HS-5 (cell line): ENCODE results near the gene FARS2.

Experiments
- DNase-seq: peaks from one replicate; pipeline ENCODE4 v3.0.0-alpha.2; 2012; ENCODE audit warnings: low read depth

The FARS2 gene

DNA sequence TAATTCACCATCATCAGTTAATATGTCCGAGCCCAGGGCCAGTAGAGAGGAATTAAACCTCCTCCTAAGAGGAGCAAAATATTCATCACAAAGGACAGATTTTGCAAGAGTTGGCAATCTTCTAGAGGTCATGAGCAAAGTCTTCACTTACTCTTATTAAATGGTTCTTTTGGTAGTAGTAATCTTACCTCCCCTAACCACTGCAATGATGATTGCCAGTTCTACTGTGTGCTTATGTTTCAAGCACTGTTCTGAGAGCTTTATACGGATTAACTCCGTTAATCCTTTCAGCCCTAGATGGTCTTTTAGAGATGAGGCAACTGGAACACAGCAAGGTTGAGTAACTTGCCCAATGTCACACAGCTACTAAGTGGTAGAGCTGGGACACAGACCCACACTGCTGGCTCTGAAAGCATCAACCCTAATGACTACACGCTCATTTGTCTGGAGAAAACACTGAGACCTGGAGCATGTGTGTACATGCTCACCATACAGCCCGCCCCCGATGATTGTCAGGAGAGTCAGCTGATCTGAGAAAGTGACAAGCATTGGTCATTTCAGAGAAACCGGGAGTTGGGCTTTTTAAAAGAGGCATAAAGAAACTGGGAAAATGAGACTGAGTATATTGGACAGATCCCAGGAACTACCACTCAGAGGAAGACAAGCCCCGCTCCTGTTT, 469.4 kb downstream of the FARS2 start:
- no peak for DNase-seq

DNA sequence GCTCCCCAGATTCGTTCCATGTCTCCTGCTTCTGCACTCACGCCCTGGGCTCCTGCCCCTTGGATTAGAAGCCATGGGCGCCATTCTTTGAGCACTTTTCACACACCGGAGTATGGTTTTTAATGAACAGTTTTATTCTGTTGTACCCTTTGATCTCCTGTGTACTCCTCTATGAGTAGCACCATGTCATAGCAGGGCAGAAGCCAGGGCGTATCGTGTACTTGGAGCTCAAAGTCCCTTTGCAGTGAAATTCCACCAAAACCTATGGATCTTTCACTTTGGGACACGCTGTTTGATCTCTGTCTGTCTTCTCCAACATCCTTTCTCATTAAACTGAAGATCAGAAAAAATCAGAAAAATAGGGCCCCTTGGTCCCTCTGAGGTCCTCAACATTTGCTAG, 470.1 kb downstream of the FARS2 start:
- DNase-seq, result no peak

DNA sequence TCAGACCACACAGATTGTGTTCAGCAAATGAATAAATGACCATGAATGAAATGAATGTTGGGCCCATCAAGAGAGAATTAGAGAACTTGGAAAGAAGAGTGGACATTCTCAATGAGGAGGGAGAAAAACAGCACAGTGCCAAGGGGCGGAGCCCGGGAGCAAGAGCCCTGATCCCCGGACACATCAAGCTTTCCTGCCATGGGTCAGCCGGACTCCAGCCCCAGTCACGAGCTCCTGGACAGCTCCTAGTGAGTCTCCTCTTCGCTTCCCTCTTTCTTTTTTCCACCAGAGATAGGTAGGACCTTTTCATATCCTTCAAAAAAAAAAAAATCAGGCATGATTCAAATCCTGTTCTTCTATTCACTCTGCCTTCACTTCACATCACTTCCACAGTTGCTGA, 471.2 kb downstream of the FARS2 start:
- DNase-seq, result no peak

DNA sequence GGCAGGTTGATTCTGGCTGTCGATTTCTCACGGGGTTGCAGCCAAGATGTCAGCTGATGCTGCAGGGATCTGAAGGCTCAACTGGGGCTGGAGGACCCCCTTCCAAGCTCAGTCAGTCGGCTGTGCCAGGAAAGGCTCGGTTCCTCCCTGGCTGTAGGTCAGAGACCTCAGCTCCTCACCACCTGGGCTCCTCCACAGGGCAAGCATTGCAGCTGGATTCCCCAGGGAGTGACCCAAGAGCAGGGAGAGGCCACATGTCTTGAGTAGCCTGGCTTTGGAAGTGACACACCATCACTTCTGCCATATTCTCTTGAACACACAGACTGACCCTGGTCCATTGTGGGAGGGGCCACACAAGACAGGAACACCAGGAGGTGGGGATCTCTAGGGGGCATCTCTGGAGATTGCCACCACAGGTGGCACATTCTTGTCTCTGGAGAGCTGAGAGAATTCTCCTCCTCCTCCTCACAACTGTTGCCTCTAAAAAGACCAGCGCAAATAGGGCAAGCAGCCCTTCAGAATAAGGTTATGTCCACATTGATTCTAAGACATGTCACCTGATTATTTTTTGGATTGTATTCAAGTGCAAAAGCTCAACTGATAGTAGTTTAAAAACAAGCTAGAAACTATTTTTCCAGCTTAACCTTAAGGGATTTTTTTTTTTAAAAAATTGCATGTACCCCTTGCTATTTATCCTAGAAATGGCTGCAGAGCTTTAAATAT, 474.9 kb downstream of the FARS2 start:
- no peak for DNase-seq

DNA sequence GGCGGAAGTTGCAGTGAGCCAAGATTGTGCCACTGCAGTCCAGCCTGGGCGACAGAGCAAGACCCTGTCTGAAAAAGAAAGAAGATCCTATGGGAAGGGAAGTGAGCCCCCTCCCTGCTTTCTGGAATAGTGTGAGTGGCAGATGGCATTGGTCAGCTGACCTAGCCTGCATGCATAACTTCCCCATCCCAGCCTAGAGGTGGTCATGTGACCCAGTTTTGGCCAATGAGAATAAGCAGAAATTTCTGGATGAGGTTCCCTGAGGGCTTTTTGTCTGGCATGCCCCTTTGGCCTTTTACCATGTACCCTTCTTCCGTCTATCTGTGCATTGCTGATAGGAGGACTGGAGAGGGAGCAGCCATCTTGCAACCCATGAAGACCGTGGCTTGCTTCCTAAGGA, 476.1 kb downstream of the FARS2 start:
- no peak for DNase-seq

DNA sequence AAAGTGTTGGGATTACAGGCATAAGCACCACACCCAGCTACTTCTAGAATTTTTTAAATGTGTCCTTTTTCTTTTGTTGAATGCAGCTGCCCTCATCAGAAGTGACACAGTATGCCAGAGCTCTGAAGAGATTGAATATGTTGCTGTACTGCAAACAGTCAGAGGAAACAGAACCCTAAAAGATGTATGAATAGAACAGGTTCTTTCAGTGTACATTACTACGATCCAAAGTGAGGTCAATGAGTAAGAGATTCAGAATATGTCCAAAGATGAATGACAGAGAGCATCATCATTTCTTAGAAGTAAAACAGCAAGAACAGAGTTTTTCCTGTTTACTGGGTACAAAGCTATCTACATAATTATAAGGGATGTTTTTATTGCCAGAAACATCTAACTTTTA, 476.9 kb downstream of the FARS2 start:
- DNase-seq, result no peak

DNA sequence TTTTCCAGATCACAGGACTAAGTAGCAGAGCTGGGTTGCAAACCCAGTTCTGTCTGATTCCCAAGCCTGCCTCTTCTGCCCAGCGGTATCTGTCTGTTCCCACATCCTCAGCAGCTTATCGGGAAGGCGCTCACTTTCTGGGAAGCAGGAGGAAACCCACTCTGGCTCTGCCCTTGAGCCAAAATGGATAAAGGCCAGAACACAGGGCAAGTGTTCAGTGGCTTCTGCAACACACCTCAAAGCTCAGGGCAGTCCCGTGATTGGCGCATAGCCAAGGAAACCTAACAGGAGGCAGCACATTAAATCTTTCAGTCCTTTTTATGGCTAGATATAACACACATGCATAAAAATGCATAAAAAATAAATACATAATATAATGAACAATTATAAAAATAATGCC, 483.2 kb downstream of the FARS2 start:
- no peak for DNase-seq

DNA sequence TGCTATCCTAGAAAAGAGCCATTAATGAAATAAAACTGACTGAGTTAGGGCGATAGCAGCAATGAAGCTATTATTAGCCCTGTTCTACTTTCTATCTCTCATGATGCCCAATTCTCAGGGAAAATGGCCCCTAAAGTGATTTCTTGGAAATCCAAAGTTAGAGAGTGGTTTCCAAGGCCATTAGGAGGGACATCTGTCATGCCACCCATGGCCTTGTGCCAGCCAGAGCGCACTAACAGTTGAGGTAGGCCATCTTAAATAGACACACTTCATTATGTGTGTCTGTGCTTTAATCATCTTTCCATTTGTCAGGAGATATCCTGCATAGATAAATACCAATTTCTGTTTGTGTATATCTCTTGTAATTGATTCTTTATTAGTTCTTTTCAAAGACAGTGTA, 483.8 kb downstream of the FARS2 start:
- DNase-seq, result no peak

DNA sequence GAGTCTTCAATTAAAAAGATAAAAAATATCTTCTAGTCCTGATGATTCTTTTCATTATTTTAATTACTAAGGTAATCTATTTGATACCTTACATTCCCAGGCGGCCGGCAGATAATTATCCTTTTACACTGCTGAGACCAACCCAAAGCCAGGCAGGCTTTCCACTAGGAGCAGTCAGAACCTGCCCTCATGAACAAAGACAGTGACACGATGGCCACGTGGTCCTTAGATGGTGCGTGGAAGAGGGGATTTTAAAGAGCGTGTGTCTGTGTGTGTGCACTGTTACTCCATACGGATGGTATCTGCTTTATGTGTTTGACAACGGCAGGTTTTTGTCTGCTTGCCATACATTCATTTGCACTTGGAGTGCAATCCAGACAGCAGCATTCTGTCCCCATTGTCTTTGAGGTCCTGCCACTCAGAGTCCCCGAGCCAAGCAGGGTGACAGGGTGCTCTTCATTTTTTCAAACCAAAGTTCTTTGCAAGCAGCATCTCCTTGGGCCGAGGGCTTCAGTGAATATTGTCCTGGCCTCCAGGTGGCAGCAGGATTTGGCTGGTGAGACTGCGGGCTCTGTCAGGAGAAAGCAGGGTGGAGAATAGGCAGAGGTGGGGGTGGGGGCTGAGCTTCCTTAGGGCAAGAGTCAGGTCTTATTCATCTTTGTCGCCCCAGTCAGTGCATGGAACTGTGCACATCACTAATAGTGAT, 484.9 kb downstream of the FARS2 start:
- no peak for DNase-seq

DNA sequence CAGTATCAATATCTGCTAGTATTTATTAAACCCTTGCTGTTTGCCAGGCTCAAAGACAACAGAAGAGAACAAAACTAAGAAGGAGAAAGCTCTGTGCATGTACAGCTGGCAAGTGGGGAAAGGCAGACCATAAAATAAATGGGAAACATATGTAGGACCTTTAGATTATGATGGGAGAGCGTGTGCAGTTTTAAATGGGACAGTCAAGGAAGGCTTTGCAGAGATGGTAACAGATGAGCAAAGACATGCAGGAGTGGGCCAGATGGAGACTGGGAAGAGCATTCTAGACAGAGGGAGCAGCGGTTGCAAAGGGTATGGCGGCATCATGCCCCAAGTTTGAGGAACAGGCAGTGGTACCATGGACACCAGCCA, 485.4 kb downstream of the FARS2 start:
- no peak for DNase-seq

DNA sequence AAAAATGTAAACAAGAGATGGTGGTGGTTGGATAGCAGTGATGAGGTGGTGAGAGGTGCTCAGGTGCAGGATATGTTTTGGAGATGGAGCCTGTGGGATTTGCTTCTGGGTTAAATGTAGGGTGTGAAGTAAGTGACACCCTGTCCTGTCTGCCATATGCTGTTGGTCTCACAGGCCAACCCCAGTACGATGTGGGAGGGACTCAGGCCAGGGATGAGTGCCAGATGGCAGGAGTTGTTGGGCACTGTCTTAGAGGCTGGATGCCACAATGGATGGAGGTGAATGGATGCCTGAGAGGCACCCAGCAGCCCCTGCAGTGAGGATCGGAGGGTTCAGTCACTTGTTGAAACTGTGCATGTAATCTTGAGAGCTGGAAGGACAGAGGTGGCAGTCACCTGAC, 486.1 kb downstream of the FARS2 start:
- no peak for DNase-seq

DNA sequence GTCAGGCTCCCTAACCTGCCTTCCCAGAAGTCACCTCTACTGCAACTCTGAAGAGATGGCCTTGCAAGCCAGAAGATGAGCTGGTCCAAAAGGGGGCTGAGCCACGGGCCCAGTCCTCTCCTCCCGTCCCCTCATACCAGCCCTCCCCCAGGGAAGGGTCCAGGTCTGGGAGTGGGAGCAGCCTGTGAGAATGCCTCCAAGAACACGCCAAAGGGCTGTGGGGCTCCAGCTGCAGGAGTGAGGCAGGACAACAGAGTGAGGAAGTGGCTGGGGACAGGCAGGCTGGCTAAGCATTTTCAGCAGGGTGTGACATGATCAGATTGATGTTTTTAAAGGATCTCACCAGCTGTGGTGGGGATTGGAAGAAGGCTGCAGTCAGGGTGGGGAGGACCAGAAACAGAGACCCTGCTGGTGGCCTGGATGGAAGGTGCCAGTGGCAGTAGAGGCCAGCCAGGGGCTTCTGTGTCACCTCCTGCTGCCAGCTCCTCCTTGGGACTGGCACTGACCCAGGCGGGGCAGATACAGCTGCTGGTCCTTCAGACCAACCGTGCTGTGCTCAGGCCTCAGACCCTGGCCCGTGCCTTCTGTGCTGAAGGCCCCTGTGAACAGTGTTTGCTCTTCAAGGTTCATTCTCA, 487.8 kb downstream of the FARS2 start:
- no peak for DNase-seq

DNA sequence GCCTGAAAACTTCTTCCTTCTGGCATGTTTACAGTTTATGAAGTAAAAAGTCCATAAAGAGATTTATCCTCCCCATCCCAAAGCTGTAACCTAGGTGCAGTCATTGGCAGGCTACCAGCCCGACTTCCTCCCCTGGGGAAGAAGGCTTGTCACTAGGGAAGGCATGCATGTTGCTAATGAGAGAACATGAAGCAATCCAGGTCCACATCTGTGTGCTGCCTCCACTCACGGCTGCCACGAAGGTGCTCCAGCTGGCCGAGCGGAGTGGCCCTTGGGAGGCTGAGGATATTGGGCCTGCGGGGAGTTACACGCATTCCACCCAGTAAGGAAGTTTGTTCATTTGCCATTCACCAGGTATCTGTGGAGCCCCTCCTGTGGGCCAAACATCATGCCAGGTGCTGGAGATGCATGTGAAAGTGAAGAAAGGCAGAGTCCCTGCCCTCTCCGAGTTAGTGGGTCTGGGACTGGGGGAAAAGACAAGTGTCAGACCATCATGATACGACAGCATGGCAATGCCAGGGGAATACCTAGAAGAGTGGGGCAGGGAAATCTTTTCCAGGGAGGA, 488.4 kb downstream of the FARS2 start:
- no peak for DNase-seq

DNA sequence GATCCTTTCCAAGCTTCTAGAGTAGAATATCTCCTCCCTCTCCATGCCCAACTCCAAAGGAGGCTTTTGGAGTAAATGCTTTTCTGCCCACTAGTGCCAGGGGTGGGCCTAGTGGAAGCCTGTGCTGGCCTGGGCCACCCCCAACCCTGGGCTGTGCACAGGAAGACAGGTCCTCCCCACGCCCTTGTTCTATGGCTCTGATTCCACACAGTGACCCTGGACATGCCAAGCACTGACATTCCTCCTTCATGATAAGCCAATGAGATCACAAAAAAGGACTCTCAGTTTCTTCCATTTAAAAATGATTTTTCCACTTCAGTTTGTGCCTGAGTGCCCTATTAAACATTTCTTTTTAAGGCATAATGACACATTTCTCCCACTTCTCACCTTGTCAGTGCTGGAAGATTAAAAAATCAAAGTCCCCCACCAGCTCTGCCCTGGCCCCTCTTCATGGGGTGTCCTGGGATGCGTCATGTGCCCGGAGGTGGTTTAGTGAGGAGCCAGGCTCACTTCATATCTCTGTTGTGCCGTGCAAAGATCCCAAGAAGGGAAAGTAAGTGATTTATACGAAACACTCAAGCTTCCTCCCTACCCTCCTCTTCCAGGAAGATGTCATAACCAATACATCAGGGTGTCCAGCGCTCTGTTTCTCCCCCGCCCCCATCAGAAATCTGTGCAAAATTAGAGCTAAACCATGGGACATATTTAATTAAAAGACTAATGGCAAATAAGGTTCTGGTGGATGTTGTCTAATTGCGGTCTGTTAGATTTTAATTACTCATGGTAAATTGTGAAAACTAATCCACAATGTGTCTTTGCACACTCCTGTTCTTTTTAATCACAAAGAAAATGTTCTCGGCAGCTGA, 490.4 kb downstream of the FARS2 start:
- no peak for DNase-seq

DNA sequence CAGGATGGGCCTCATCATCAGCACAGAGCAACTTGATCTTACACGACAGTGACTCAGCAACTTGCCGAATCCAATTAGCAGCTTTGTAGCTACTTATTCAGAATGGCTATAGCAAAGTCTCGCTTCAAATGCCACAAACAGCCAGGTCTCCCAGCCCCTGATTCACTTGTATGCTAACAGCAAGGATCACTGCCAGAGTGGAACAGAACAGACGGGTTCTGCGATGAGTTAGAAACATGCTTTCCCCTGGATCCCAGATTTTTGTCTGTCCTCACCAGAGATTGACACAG, 491.0 kb downstream of the FARS2 start:
- no peak for DNase-seq

DNA sequence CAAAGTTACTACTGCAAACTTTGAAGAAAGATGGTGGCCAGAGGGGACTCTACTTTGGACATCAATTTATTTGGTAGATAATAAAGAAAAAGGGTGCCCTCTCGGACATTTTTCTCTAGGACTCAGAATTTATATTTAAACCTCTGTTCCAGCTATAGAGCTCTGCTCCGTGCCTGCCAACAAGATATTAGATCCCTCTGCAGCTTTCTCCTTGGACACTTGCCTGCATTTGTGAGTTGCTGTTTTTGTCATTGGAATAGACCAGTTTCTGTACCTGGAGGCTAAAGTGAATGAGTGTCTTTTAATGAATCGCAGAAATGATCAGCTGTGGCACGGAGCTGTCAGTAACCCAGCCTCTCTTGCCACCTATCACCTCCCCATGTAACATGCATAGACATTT, 491.9 kb downstream of the FARS2 start:
- DNase-seq, result no peak

DNA sequence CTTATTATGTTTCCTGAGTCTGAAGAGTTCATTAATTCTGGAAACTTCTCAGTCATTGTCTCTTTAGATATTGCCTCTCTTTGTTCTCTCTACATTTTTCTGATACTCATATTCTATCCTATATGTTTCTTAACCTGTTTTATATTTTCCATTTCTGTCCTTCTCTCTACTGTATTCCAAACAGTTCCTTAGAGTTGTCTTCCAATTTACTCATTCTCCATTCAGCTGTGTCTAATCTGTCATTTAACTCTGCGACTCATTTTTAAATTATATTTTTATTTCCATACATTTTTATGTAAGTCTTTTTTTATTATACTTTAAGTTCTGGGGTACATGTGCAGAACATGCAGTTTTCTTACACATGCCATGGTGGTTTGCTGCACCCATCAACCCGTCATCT, 493.6 kb downstream of the FARS2 start:
- DNase-seq, result no peak

DNA sequence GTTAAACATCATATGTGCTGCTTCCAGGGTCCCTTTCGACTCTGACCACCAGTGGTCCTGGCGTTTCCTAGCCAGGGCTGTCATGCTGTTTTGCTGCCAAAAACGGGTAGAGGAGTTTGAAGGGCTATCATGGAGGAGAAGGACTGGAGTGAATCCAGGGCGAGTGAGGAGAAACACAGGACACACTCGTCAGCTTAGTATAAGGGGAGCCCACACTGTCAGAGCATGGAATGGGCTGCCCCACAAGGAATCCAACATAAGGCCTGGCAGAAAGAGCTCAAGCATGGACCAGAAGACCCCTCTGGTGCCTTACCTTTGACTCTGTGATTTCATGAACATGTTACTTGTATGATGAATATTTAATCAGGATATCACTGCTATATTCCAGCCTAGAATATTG, 498.3 kb downstream of the FARS2 start:
- no peak for DNase-seq

DNA sequence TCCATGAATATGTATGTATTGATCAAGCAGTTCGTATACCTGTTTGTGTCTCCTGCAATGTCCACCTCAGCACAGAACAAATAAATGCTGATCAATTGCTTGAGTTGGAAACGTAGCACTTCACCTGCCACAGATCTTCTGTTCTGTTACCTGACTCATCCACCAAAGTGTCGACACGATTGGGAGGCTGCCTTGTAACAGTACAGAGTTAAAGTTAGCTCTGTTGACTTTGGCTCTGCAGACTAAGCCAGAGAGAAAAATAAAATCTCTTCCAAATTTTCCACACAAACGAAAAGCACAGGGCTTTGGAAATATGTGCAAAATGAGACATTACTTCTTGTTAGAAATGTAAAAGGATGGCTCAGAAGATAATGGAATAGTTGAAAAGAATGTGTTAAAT, 500.1 kb downstream of the FARS2 start:
- DNase-seq, result no peak

DNA sequence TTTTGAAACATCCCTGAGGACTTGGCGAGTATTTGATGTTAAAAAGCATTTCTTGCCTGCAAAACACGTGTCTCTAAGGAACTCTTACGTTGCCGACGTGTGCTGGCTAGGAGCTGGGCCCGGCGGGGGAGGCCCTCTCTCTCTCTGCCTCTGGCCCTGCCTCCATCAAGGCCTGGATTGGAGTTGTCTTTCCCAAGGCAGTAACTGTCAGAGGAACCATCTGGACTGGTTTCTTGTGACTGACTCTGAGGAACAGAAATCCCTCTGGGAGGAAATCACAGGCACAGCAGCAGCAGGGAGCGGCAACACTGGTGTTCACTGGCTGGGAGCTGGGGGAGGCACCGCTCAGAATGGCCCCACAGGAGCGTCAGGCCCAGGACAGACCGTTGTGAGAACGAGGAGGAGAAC, 501.3 kb downstream of the FARS2 start:
- no peak for DNase-seq

DNA sequence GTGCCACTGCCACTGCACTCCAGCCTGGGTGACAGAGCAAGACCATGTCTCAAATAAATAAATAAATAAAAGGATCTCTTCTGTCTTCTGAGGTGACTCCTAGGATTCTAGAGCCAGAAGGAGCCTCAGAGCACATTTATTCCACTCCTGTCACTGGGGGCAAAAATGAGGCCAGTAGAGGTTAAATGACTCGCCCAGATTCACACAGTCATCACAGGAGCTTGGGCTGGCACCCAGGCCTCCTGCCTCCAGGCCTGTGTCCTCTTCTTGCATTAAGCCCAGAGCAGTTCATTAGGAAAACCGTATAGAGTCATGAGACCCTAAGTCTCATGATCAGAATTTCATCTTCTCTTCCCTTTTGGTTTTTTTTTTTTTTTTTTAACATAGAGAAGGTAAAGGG, 502.1 kb downstream of the FARS2 start:
- DNase-seq, result no peak

DNA sequence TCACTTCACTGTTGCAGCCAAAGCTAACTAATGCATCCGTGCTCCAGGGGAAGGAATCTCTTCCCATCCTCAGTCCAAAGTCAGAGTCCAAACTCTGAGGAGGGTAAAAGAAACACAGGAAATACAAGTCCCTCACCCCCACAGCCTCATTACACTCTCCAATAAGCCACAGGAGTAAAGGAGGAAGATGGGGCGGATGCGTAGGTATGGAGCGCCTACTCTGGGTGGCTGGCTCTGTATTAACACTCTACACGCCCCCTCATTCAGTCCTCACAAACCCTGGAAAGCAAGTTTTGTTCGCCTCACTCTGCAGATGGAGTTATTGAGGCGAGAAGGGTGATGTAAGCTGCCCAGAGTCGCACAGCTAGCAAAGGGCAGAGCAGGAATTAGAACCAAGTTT, 502.6 kb downstream of the FARS2 start:
- no peak for DNase-seq
